Left lung (tissue), 10 donors: ENCODE measurements around the gene DTX2. TPM values are rescaled to one million over a fixed set of nuclear protein-coding genes. Genes with fewer than 3 reads are reported as not detected.
"Not testable (repeated sequence)": the region's sequence is repeated elsewhere in the genome, so short reads cannot be mapped to it uniquely, and the experiment has no call there.

Experiments
- ATAC-seq: fragments of 200-7000 bp; cut with Tn5 transposase; one replicate; pipeline ENCODE4 v1.9.1; 2020; ENCODE audit warnings: moderate library complexity
- DNase-seq, 4 donors: peaks; one replicate each; pipeline ENCODE4 v3.0.0-alpha.2; 2013 to 2020
- H3K27ac ChIP-seq, 2 donors: fragments of 200-600 bp; sonication (generic) in 1 of 2; one replicate each; pipeline versions ENCODE4 v1.5.0 to v1.8.0; 2020 to 2021
- H3K27me3 ChIP-seq, 2 donors: fragments of 200-600 bp; sonication (generic) in 1 of 2; one replicate each; pipeline versions ENCODE4 v1.5.0 to v1.8.0; 2020 to 2021
- H3K36me3 ChIP-seq, 2 donors: fragments of 200-600 bp; sonication (generic) in 1 of 2; one replicate each; pipeline versions ENCODE4 v1.5.0 to v1.8.0; 2020 to 2021
- H3K4me1 ChIP-seq, 2 donors: fragments of 200-600 bp; one replicate each; pipeline ENCODE4 v1.8.0; 2021
- H3K4me3 ChIP-seq, 2 donors: fragments of 200-600 bp; sonication (generic) in 1 of 2; one replicate each; pipeline versions ENCODE4 v1.5.0 to v1.8.0; 2020 to 2021; ENCODE audit warnings: mild to moderate bottlenecking in 1 of 2
- H3K9me3 ChIP-seq, 2 donors: fragments of 200-600 bp; sonication (generic) in 1 of 2; one replicate each; pipeline versions ENCODE4 v1.5.0 to v1.8.0; 2020 to 2021
- CTCF ChIP-seq, 2 donors: fragments of 200-600 bp; sonication (generic) in 1 of 2; IDR thresholded peaks; one replicate each; pipeline versions ENCODE4 v1.5.0 to v1.8.0; 2021; ENCODE audit warnings: antibody characterized with exemption in 2 of 2
- intact Hi-C, 2 donors: fragments of 100-400 bp; cut with DNase I; formaldehyde crosslinking; loops; one replicate each; pipeline versions ENCODE4 v1.11.2 to v1.14.2; 2022
- polyA plus RNA-seq, 6 donors: library from polyadenylated mRNA; unstranded; fragments of 120-200 nt; gene quantifications; one replicate each; pipeline ENCODE4 v1.2.1, GENCODE V29; 2013; ENCODE audit not compliant: insufficient read length in 6 of 6
- total RNA-seq, 2 donors: library from RNA; stranded (reverse); fragmentation: NEBNext Ultra II Directional; extraction: Animal tissue kit (Norgen Biotek cat#: 25700); gene quantifications; one replicate each; pipeline ENCODE4 v1.2.1, GENCODE V29; 2021
- donor health status: DM: no; HTN: yes; CAD: no.
- donor health status: DM: no; HTN: no; CAD: no.

The DTX2 gene
- total and polyA plus RNA-seq, 8 donors, result 8.3 to 40.9 (median 11.4) TPM

- peaks cover 0 to 5% of the 10 kb centered on the region in 2 donors for H3K27me3 ChIP-seq
- peak; percentile 59 for TF ChIP-seq CTCF (IDR thresholded peaks at IDR 0.05)
- no peaks in the 10 kb centered on the region for H3K9me3 ChIP-seq
- intact Hi-C loops, result no loop called here
- no peaks in the 10 kb centered on the region for H3K36me3 ChIP-seq
- no peak overlapping the region for H3K4me3 ChIP-seq
- no peak overlapping the region for H3K27ac ChIP-seq
- DNase-seq, result peak in 3 of 4 donors; percentile 37 to 89 (median 44)
- H3K4me1 ChIP-seq, result no peaks in the 10 kb centered on the region
- ATAC-seq, result peak; percentile 40
Measured at GRCh38 chr7:76515999-76516443, 54.5 kb downstream of the DTX2 start.

GRCh38 chr7:76516932-76517331, 55.4 kb downstream of the DTX2 start:
- intact Hi-C loops, H3K4me1 ChIP-seq, H3K27ac ChIP-seq, H3K4me3 ChIP-seq, H3K27me3 ChIP-seq, H3K9me3 ChIP-seq, H3K36me3 ChIP-seq, ATAC-seq: not testable (repeated sequence)
- DNase-seq, result peak in 1 of 4 donors; percentile 16

GRCh38 chr7:76526183-76526582, 64.7 kb downstream of the DTX2 start:
- DNase-seq, H3K4me1 ChIP-seq, H3K27me3 ChIP-seq, H3K36me3 ChIP-seq, H3K4me3 ChIP-seq, H3K9me3 ChIP-seq, intact Hi-C loops, H3K27ac ChIP-seq, ATAC-seq: not testable (repeated sequence)

- H3K36me3 ChIP-seq, intact Hi-C loops, ATAC-seq, H3K27ac ChIP-seq, H3K4me3 ChIP-seq, H3K27me3 ChIP-seq, DNase-seq, H3K9me3 ChIP-seq, H3K4me1 ChIP-seq: not testable (repeated sequence)
Measured at GRCh38 chr7:76531643-76532042, 70.1 kb downstream of the DTX2 start.

- H3K36me3 ChIP-seq, H3K4me3 ChIP-seq, H3K4me1 ChIP-seq, intact Hi-C loops, ATAC-seq, DNase-seq, H3K27me3 ChIP-seq, H3K27ac ChIP-seq, H3K9me3 ChIP-seq: not testable (repeated sequence)
Measured at GRCh38 chr7:76543197-76543596, 81.7 kb downstream of the DTX2 start, which contains the start of gene SPDYE16. Gene SPDYE16, minus strand, starts transcription at chr7:76543297. Its CDS starts 1,838 bp downstream, at chr7:76541459.

- ATAC-seq, result peak; percentile 100
- H3K36me3 ChIP-seq, intact Hi-C loops, H3K9me3 ChIP-seq, H3K27me3 ChIP-seq, H3K4me1 ChIP-seq: not testable (repeated sequence)
- peak overlapping the region; percentile 90 to 94 for H3K4me3 ChIP-seq
- peak; percentile 81 to 94 (median 90) for DNase-seq
- H3K27ac ChIP-seq, result peak overlapping the region; percentile 89 to 90
Measured at GRCh38 chr7:76549025-76549854, 87.7 kb downstream of the DTX2 start.

- H3K9me3 ChIP-seq, H3K27me3 ChIP-seq, H3K36me3 ChIP-seq, H3K4me1 ChIP-seq, intact Hi-C loops: not testable (repeated sequence)
- H3K4me3 ChIP-seq, result peak overlapping the region; percentile 90 to 94
- ATAC-seq (peak; percentile 7), DNase-seq (peak in 1 of 4 donors; percentile 33)
- H3K27ac ChIP-seq, result peak overlapping the region; percentile 89 to 90
Measured at GRCh38 chr7:76549855-76550248, 88.3 kb downstream of the DTX2 start.

- intact Hi-C loops, result not testable (repeated sequence)
Measured at GRCh38 chr7:76551992-76552391, 90.5 kb downstream of the DTX2 start.

More at GRCh38 chr7:76551992-76552391, 90.5 kb downstream of the DTX2 start:
- H3K4me3 ChIP-seq, H3K27me3 ChIP-seq, H3K27ac ChIP-seq, DNase-seq, H3K4me1 ChIP-seq, H3K9me3 ChIP-seq, H3K36me3 ChIP-seq, ATAC-seq: not testable (repeated sequence)

Other genes with a start within 250 kb of the DTX2 start
- 100 to 1,000 TPM; 482 to 951 TPM for gene HSPB1, start 159.0 kb upstream of the DTX2 start, total RNA-seq
- gene HSPB1, start 159.0 kb upstream of the DTX2 start, polyA plus RNA-seq, result 100 to 1,000 TPM; 219 to 380 (median 267) TPM
- gene YWHAG, start 102.7 kb upstream of the DTX2 start, total RNA-seq, result 100 to 1,000 TPM; 116 to 160 TPM
- 100 to 1,000 TPM in 5 of 6 donors, 10 to 100 TPM in 1; 99.2 to 114 (median 108) TPM for gene YWHAG, start 102.7 kb upstream of the DTX2 start, polyA plus RNA-seq
- 1 to 10 TPM in 1 of 2 donors, under 1 TPM in 1; 0.76 to 1.8 TPM for gene SSC4D, start 52.0 kb upstream of the DTX2 start, total RNA-seq
- 1 to 10 TPM; 1.2 to 2.1 (median 1.7) TPM for gene SSC4D, start 52.0 kb upstream of the DTX2 start, polyA plus RNA-seq
- gene ZP3, start 36.8 kb upstream of the DTX2 start, total RNA-seq, result 1 to 10 TPM; 2.9 to 3.3 TPM
- gene ZP3, start 36.8 kb upstream of the DTX2 start, polyA plus RNA-seq, result 10 to 100 TPM in 1 of 6 donors, 1 to 10 TPM in 5; 1.0 to 13.8 (median 3.0) TPM
- 10 to 100 TPM in 1 of 2 donors, 1 to 10 TPM in 1; 5.5 to 15.9 TPM for gene UPK3B, start 48.8 kb downstream of the DTX2 start, total RNA-seq
- gene UPK3B, start 48.8 kb downstream of the DTX2 start, polyA plus RNA-seq, result 10 to 100 TPM in 5 of 6 donors, 1 to 10 TPM in 1; 7.3 to 40.8 (median 20.0) TPM
- gene SPDYE16, start 81.6 kb downstream of the DTX2 start, total RNA-seq, result under 1 TPM in 1 of 2 donors, not detected in 1; 0.26 TPM
- 1 to 10 TPM; 3.3 to 6.4 (median 5.2) TPM for gene SPDYE16, start 81.6 kb downstream of the DTX2 start, polyA plus RNA-seq
- 10 to 100 TPM; 17.5 to 20.9 TPM for gene POMZP3, start 165.6 kb downstream of the DTX2 start, total RNA-seq
- 10 to 100 TPM; 13.3 to 26.1 (median 19.5) TPM for gene POMZP3, start 165.6 kb downstream of the DTX2 start, polyA plus RNA-seq